ENCODE data around the gene OR52A1.

OR52A1 gene

GRCh38 chr11:5129457-5129877, 25.1 kb downstream of the OR52A1 start:
- CTCF ChIA-PET: interaction anchor here (0.6 kb wide), 1 partner anchor 250 kb away, joined by 3 read pairs; no protein-coding TSS in a partner anchor
- Histone ChIP-seq H3K9me3 (ENCODE audit: control insufficient read depth, insufficient read depth, low read depth, low read length) (no peaks in the 10 kb centered on the region), H3K27ac (ENCODE audit: extremely low read depth, low read depth, low read length) (no peak overlapping the region), H3K4me1 (ENCODE audit: control insufficient read depth, insufficient read depth, low read length) (no peaks in the 10 kb centered on the region), H3K36me3 (ENCODE audit: control insufficient read depth in 2 of 2, insufficient read depth in 1 of 2, low read length in 2 of 2) (no peaks in the 10 kb centered on the region), H3K4me3 (ENCODE audit: low read depth, low read length) (no peak overlapping the region)
- TF ChIP-seq ZNF140 (tag by site-specific recombination; IDR thresholded peaks at IDR 0.05): no peak
- TF ChIP-seq ZNF571 (tag by site-specific recombination; IDR thresholded peaks at IDR 0.05): no peak
- no peak for TF ChIP-seq ZBTB8A (tag by site-specific recombination; IDR thresholded peaks at IDR 0.05)
- TF ChIP-seq IKZF3 (tag by site-specific recombination; IDR thresholded peaks at IDR 0.05): no peak
- no peak for TF ChIP-seq ZNF423 (tag by site-specific recombination; IDR thresholded peaks at IDR 0.05)
- no peak for TF ChIP-seq ZNF501 (tag by site-specific recombination; IDR thresholded peaks at IDR 0.05)
- TF ChIP-seq, protein P1, sequence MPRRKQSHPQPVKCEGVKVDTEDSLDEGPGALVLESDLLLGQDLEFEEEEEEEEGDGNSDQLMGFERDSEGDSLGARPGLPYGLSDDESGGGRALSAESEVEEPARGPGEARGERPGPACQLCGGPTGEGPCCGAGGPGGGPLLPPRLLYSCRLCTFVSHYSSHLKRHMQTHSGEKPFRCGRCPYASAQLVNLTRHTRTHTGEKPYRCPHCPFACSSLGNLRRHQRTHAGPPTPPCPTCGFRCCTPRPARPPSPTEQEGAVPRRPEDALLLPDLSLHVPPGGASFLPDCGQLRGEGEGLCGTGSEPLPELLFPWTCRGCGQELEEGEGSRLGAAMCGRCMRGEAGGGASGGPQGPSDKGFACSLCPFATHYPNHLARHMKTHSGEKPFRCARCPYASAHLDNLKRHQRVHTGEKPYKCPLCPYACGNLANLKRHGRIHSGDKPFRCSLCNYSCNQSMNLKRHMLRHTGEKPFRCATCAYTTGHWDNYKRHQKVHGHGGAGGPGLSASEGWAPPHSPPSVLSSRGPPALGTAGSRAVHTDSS (tag by site-specific recombination; IDR thresholded peaks at IDR 0.05): no peak
- no peak for TF ChIP-seq WT1 (tag by site-specific recombination; IDR thresholded peaks at IDR 0.05)
- TF ChIP-seq, protein P2, sequence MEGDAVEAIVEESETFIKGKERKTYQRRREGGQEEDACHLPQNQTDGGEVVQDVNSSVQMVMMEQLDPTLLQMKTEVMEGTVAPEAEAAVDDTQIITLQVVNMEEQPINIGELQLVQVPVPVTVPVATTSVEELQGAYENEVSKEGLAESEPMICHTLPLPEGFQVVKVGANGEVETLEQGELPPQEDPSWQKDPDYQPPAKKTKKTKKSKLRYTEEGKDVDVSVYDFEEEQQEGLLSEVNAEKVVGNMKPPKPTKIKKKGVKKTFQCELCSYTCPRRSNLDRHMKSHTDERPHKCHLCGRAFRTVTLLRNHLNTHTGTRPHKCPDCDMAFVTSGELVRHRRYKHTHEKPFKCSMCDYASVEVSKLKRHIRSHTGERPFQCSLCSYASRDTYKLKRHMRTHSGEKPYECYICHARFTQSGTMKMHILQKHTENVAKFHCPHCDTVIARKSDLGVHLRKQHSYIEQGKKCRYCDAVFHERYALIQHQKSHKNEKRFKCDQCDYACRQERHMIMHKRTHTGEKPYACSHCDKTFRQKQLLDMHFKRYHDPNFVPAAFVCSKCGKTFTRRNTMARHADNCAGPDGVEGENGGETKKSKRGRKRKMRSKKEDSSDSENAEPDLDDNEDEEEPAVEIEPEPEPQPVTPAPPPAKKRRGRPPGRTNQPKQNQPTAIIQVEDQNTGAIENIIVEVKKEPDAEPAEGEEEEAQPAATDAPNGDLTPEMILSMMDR (tag by site-specific recombination; IDR thresholded peaks at IDR 0.05): no peak
- POLR2A ChIA-PET: no interaction called here

DNA sequence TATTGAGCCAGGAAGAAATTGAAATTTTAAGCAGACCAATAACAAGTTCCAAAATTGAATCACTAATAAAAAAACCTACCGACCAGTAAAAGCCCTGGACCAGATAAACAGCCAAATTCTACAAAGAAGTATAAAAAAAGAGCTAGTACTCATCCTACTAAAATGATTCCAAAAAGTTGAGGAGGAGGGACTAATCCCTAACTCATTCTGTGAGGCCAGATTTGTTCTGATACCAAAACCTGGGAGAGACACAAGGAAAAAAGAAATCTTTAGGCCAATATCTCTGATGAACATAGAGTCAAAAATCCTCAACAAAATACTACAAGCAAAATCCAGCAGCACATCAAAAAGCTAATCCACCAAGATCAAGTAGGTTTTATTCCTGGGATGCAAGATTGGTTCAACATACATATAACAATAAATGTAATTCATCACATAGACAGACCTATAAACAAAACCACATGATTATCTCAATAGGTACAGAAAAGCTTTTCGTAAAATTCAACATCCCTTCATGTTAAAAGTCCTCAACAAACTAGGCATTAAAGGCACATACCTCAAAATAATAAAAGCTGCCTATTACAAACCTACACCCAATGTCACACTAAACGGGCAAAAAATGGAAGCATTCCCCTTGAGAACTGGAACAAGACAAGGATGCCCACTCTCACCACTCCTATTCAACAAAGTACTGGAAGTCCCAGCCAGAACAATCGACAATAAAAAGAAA, 29.5 kb downstream of the OR52A1 start:
- Histone ChIP-seq H3K9me3 (ENCODE audit: control insufficient read depth, insufficient read depth, low read depth, low read length) (no peaks in the 10 kb centered on the region), H3K27ac (ENCODE audit: extremely low read depth, low read depth, low read length) (no peak overlapping the region), H3K4me1 (ENCODE audit: control insufficient read depth, insufficient read depth, low read length) (no peaks in the 10 kb centered on the region), H3K4me3 (ENCODE audit: low read depth, low read length) (no peak overlapping the region), H3K36me3 (ENCODE audit: control insufficient read depth in 2 of 2, insufficient read depth in 1 of 2, low read length in 2 of 2) (no peaks in the 10 kb centered on the region)
- POLR2A ChIA-PET: no interaction called here
- CTCF ChIA-PET: interaction anchor here (0.5 to 2.5 kb wide), 12 partner anchors 8 to 277 kb away, joined by 3 to 10 read pairs (median 4); no protein-coding TSS in a partner anchor
- TF ChIP-seq MZF1 (tag by site-specific recombination; IDR thresholded peaks at IDR 0.05; ENCODE audit: borderline replicate concordance): no peak
- TF ChIP-seq TCF7L2 (IDR thresholded peaks at IDR 0.05; ENCODE audit: borderline replicate concordance, low read depth, low read length): no peak
- TF ChIP-seq ZFP69B (tag by site-specific recombination; IDR thresholded peaks at IDR 0.05): no peak
- no peak for TF ChIP-seq SP7 (tag by site-specific recombination; IDR thresholded peaks at IDR 0.05)
- TF ChIP-seq ZNF621 (tag by site-specific recombination; IDR thresholded peaks at IDR 0.05): no peak
- TF ChIP-seq ZNF747 (tag by site-specific recombination; IDR thresholded peaks at IDR 0.05): no peak

GRCh38 chr11:5123802-5124521, 30.6 kb downstream of the OR52A1 start:
- H3K27ac ChIP-seq (ENCODE audit: extremely low read depth, low read depth, low read length): no peak overlapping the region
- ChIA-PET POLR2A (no interaction called here), CTCF (interaction anchor here (0.6 to 2.5 kb wide), 13 partner anchors 10 to 871 kb away, joined by 3 to 10 read pairs (median 3); no protein-coding TSS in a partner anchor)
- H3K4me1 ChIP-seq (ENCODE audit: control insufficient read depth, insufficient read depth, low read length): no peaks in the 10 kb centered on the region
- H3K9me3 ChIP-seq (ENCODE audit: control insufficient read depth, insufficient read depth, low read depth, low read length): no peaks in the 10 kb centered on the region
- H3K36me3 ChIP-seq (ENCODE audit: control insufficient read depth in 2 of 2, insufficient read depth in 1 of 2, low read length in 2 of 2): no peaks in the 10 kb centered on the region
- H3K4me3 ChIP-seq (ENCODE audit: low read depth, low read length): no peak overlapping the region
- TF ChIP-seq MYNN (tag by site-specific recombination; IDR thresholded peaks at IDR 0.05; ENCODE audit: borderline replicate concordance): no peak
- no peak for TF ChIP-seq MEIS1 (CRISPR knock-in tag; IDR thresholded peaks at IDR 0.05; ENCODE audit: borderline replicate concordance)
- TF ChIP-seq ZNF660 (tag by site-specific recombination; IDR thresholded peaks at IDR 0.05): no peak
- TF ChIP-seq, protein P2 (tag by site-specific recombination; IDR thresholded peaks at IDR 0.05): peak; percentile 42; the same call in 1 of the 2 replicates
- no peak for TF ChIP-seq OSR2 (tag by site-specific recombination; IDR thresholded peaks at IDR 0.05)
- no peak for TF ChIP-seq HOXA7 (CRISPR knock-in tag; IDR thresholded peaks at IDR 0.05; ENCODE audit: borderline replicate concordance)
- no peak for TF ChIP-seq ZNF394 (tag by site-specific recombination; IDR thresholded peaks at IDR 0.05; ENCODE audit: borderline replicate concordance)
- no peak for TF ChIP-seq SETDB1 (IDR thresholded peaks at IDR 0.05; ENCODE audit: insufficient read length, low read length)
- peak; percentile 74 for TF ChIP-seq ZNF654 (tag by site-specific recombination; IDR thresholded peaks at IDR 0.05; ENCODE audit: low read depth)
